HCT116 (cell line): Measurements from ENCODE around the gene KRT82. TPM values are rescaled to one million over a fixed set of nuclear protein-coding genes. Genes with fewer than 3 reads are reported as not detected.

Experiments used
- ATAC-seq: fragments of 200-7000 bp; cut with Tn5 transposase; 2 replicates; pipeline ENCODE4 v1.9.1; 2020; ENCODE audit warnings: mild to moderate bottlenecking, moderate library complexity
- BruUV-seq: library from RNA; stranded (reverse); fragments of 400-500 nt; replicated peaks from 2 replicates; lab custom pipeline; 2021; lab: Mats Ljungman, UMichigan
- CTCF ChIA-PET: fragments of 300-600 bp; sonication (Branson Sonifier 250); formaldehyde crosslinking; loops from one replicate; lab custom pipeline; 2021; ENCODE audit warnings: antibody characterized with exemption; lab: Charles Lee
- POLR2A ChIA-PET: fragments of 300-600, 350-600 bp; sonication (Branson Sonifier 250); formaldehyde crosslinking; loops from one replicate; lab custom pipeline; 2021; ENCODE audit warnings: antibody characterized with exemption; lab: Charles Lee
- RAD21 ChIA-PET, 2 experiments: fragments of 300-600 bp; sonication (Branson Sonifier 250); formaldehyde crosslinking; loops; one replicate each; lab custom pipeline; 2023; ENCODE audit warnings: low total read pairs in 2 of 2; ENCODE audit not compliant: uncharacterized antibody in 2 of 2, unreplicated experiment in 2 of 2, low non-redundant PET in 1 of 2; lab: Charles Lee
- DNase-seq: peaks from one replicate; pipeline ENCODE4 v3.0.0-alpha.2; 2010; ENCODE audit warnings: low read depth, low spot score
- H2AFZ ChIP-seq: fragments of 200-600 bp; shearing (Covaris generic), sonication (generic); 2 replicates; pipeline ENCODE4 v1.6.1; 2017; ENCODE audit warnings: low read depth, mixed run types, mixed read lengths, antibody characterized with exemption, low read length; ENCODE audit not compliant: poor library complexity, severe bottlenecking
- H3K27ac ChIP-seq: 2 replicates; pipeline ENCODE4 v1.5.1; 2012; ENCODE audit warnings: low read depth, low read length
- H3K27me3 ChIP-seq: fragments of 200-600 bp; sonication (generic); 2 replicates; pipeline ENCODE4 v1.6.1; 2016; ENCODE audit warnings: mixed run types, low read length, mixed read lengths; ENCODE audit not compliant: insufficient read depth
- H3K36me3 ChIP-seq, 2 experiments: fragments of 200-500 bp in 1 of 2; fragments of 200-600 bp in 1 of 2; sonication (Bioruptor generic) in 1 of 2; sonication (generic) in 1 of 2; 2 replicates each; pipeline versions ENCODE4 v1.5.1 to v1.6.1; 2014 to 2016; ENCODE audit warnings: low read length in 2 of 2, inconsistent platforms in 1 of 2, mixed read lengths in 1 of 2, mixed run types in 1 of 2; ENCODE audit not compliant: insufficient read depth in 2 of 2, control insufficient read depth in 1 of 2
- H3K4me1 ChIP-seq, 2 experiments: fragments of 200-600 bp in 1 of 2; sonication (generic) in 1 of 2; 2 replicates each; pipeline versions ENCODE4 v1.5.1 to v1.6.1; 2012 to 2017; ENCODE audit warnings: low read length in 2 of 2, inconsistent platforms in 1 of 2, mild to moderate bottlenecking in 1 of 2, mixed read lengths in 1 of 2, mixed run types in 1 of 2, moderate library complexity in 1 of 2; ENCODE audit not compliant: insufficient read depth in 2 of 2, control insufficient read depth in 1 of 2
- H3K4me2 ChIP-seq: fragments of 200-600 bp; sonication (generic); 2 replicates; pipeline ENCODE4 v1.6.1; 2017; ENCODE audit warnings: mixed run types, low read length, mixed read lengths
- H3K4me3 ChIP-seq, 2 experiments: fragments of 200-600 bp in 1 of 2; sonication (generic) in 1 of 2; replicated peaks in 1 of 2; 2 replicates each; pipeline ENCODE4 v1.5.1; 2011 to 2016; ENCODE audit warnings: low read length in 2 of 2, control low read depth in 1 of 2, low read depth in 1 of 2, mild to moderate bottlenecking in 1 of 2, mixed read lengths in 1 of 2, mixed run types in 1 of 2
- H3K79me2 ChIP-seq: fragments of 200-600 bp; sonication (generic); 2 replicates; pipeline ENCODE4 v1.6.1; 2017; ENCODE audit warnings: mild to moderate bottlenecking, mixed run types, low read length, moderate library complexity, mixed read lengths; ENCODE audit not compliant: insufficient read depth
- H3K9ac ChIP-seq: fragments of 200-600 bp; sonication (generic); 2 replicates; pipeline ENCODE4 v1.6.1; 2016; ENCODE audit warnings: low read length, mixed read lengths
- H3K9me2 ChIP-seq: fragments of 200-600 bp; sonication (generic), shearing (Covaris generic); 2 replicates; pipeline ENCODE4 v1.6.1; 2017; ENCODE audit warnings: mixed run types, mild to moderate bottlenecking, moderate library complexity; ENCODE audit not compliant: insufficient read depth
- H3K9me3 ChIP-seq, 2 experiments: fragments of 200-500 bp in 1 of 2; fragments of 200-600 bp in 1 of 2; sonication (Bioruptor generic) in 1 of 2; sonication (generic) in 1 of 2; 2 replicates each; pipeline ENCODE4 v1.6.1; 2014 to 2017; ENCODE audit warnings: low read length in 2 of 2, mixed read lengths in 2 of 2, inconsistent platforms in 1 of 2, low read depth in 1 of 2, mild to moderate bottlenecking in 1 of 2, mixed run types in 1 of 2, moderate library complexity in 1 of 2; ENCODE audit not compliant: control insufficient read depth in 1 of 2, insufficient read depth in 1 of 2
- H4K20me1 ChIP-seq: fragments of 200-600 bp; sonication (generic), shearing (Covaris generic); 2 replicates; pipeline ENCODE4 v1.6.1; 2017; ENCODE audit warnings: mixed run types, mild to moderate bottlenecking, moderate library complexity; ENCODE audit not compliant: insufficient read depth
- ATF3 ChIP-seq: IDR thresholded peaks from 2 replicates; pipeline ENCODE4 v1.6.1; 2012
- CEBPB ChIP-seq: IDR thresholded peaks from 2 replicates; pipeline ENCODE4 v1.6.1; 2012; ENCODE audit warnings: low read depth
- CTCF ChIP-seq, 3 experiments: fragments of 200-600 bp in 1 of 3; sonication (generic) in 1 of 3; IDR thresholded peaks in 2 of 3; conservative IDR thresholded peaks in 1 of 3; 2 replicates each; pipeline ENCODE4 v1.5.1; 2012 to 2017; ENCODE audit warnings: low read depth in 2 of 3, low read length in 2 of 3, antibody characterized with exemption in 1 of 3, borderline replicate concordance in 1 of 3, control low read depth in 1 of 3, mild to moderate bottlenecking in 1 of 3, mixed read lengths in 1 of 3, mixed run types in 1 of 3, moderate library complexity in 1 of 3; ENCODE audit not compliant: insufficient read depth in 1 of 3
- EGR1 ChIP-seq: IDR thresholded peaks from 2 replicates; pipeline ENCODE4 v1.6.1; 2012; ENCODE audit warnings: low read depth
- ELF1 ChIP-seq: IDR thresholded peaks from 2 replicates; pipeline ENCODE4 v1.6.1; 2012; ENCODE audit warnings: low read depth, borderline replicate concordance
- EZH2 ChIP-seq: fragments of 200-600 bp; sonication (generic); IDR thresholded peaks from 2 replicates; pipeline ENCODE4 v1.6.1; 2017; ENCODE audit warnings: antibody characterized with exemption, mixed run types
- EZH2phosphoT487 ChIP-seq: fragments of 200-600 bp; IDR thresholded peaks from 2 replicates; pipeline ENCODE4 v1.6.1; 2018; ENCODE audit warnings: antibody characterized with exemption, borderline replicate concordance
- FOSL1 ChIP-seq: IDR thresholded peaks from 2 replicates; pipeline ENCODE4 v1.6.1; 2012; ENCODE audit warnings: low read depth
- JUND ChIP-seq: IDR thresholded peaks from 2 replicates; pipeline ENCODE4 v1.6.1; 2012
- MAX ChIP-seq: IDR thresholded peaks from 2 replicates; pipeline ENCODE4 v1.6.1; 2012
- POLR2AphosphoS5 ChIP-seq: IDR thresholded peaks from 2 replicates; pipeline ENCODE4 v1.6.1; 2011; ENCODE audit warnings: mild to moderate bottlenecking, low read depth, low read length, moderate library complexity
- RAD21 ChIP-seq: IDR thresholded peaks from 2 replicates; pipeline ENCODE4 v1.6.1; 2012; ENCODE audit warnings: low read depth, mild to moderate bottlenecking
- SIN3A ChIP-seq: IDR thresholded peaks from 2 replicates; pipeline ENCODE4 v1.6.1; 2012; ENCODE audit warnings: low read depth
- SP1 ChIP-seq: IDR thresholded peaks from 2 replicates; pipeline ENCODE4 v1.6.1; 2012; ENCODE audit warnings: low read depth
- SRF ChIP-seq: IDR thresholded peaks from 2 replicates; pipeline ENCODE4 v1.6.1; 2012; ENCODE audit warnings: low read depth
- TCF7L2 ChIP-seq: IDR thresholded peaks from 2 replicates; pipeline ENCODE4 v1.7.0; 2011; ENCODE audit warnings: borderline replicate concordance, inconsistent platforms; ENCODE audit not compliant: insufficient read depth, insufficient read length; ENCODE audit errors: extremely low read depth
- YY1 ChIP-seq: IDR thresholded peaks from 2 replicates; pipeline ENCODE4 v1.6.1; 2011; ENCODE audit warnings: low read length, low read depth, moderate library complexity, mild to moderate bottlenecking; ENCODE audit not compliant: insufficient replicate concordance; ENCODE audit errors: extremely low read depth
- ZBTB33 ChIP-seq: IDR thresholded peaks from 2 replicates; pipeline ENCODE4 v1.6.1; 2011; ENCODE audit warnings: mild to moderate bottlenecking, low read length, moderate library complexity; ENCODE audit not compliant: insufficient replicate concordance; ENCODE audit errors: extremely low read depth
- ZFX ChIP-seq: fragments of 450-650 bp; IDR thresholded peaks from 2 replicates; pipeline ENCODE4 v1.6.1; 2017
- ZNF274 ChIP-seq: fragments of 200-500 bp; sonication (Bioruptor generic); IDR thresholded peaks from 2 replicates; pipeline ENCODE4 v1.6.1; 2014; ENCODE audit warnings: mild to moderate bottlenecking, low read depth, low read length, inconsistent platforms
- intact Hi-C: fragments of 100-400 bp; cut with micrococcal nuclease; formaldehyde crosslinking; loops from 2 replicates; pipeline ENCODE4 v1.10.0; 2022
- total RNA-seq: library from RNA; stranded (reverse); gene quantifications from one replicate; pipeline ENCODE4 v1.2.1, GENCODE V29; 2021; ENCODE audit not compliant: unreplicated experiment

The KRT82 gene
- total RNA-seq, 1 experiment from 2014 or later, result not detected

GRCh38 chr12:52446367-52447045, 40.4 kb upstream of the KRT82 start:
- intact Hi-C loops, result no loop called here
- RAD21 ChIA-PET, result no interaction called here
- Histone ChIP-seq H3K4me3 (no peak overlapping the region), H3K9me3 (no peaks in the 10 kb centered on the region), H3K4me2 (no peak overlapping the region), H3K27me3 (no peaks in the 10 kb centered on the region), H3K4me1 (peaks cover 16 to 31% of the 10 kb centered on the region in 2 experiments), H3K79me2 (no peaks in the 10 kb centered on the region), H2AFZ (no peak overlapping the region), H3K9ac (no peak overlapping the region), H3K36me3 (no peaks in the 10 kb centered on the region), H3K27ac (no peak overlapping the region), H4K20me1 (no peaks in the 10 kb centered on the region), H3K9me2 (no peaks in the 10 kb centered on the region)
- POLR2A ChIA-PET, result no interaction called here
- CTCF ChIA-PET, result no interaction called here
- BruUV-seq, result no TSS peak
- TF ChIP-seq SP1, result no peak
- TF ChIP-seq YY1, result no peak
- no peak for TF ChIP-seq FOSL1
- TF ChIP-seq RAD21, result no peak
- TF ChIP-seq EZH2phosphoT487, result no peak
- no peak for TF ChIP-seq JUND
- TF ChIP-seq SRF, result no peak
- TF ChIP-seq MAX, result no peak
- TF ChIP-seq CTCF (IDR thresholded peaks at IDR 0.05 in 2 of 3, conservative IDR thresholded peaks at IDR 0.05 in 1 of 3; ENCODE audit: borderline replicate concordance in 1 of 3, insufficient read depth in 1 of 3, low read depth in 2 of 3, low read length in 2 of 3), result no peak
- no peak for TF ChIP-seq SIN3A
- TF ChIP-seq ZFX, result no peak
- TF ChIP-seq TCF7L2, result no peak
- TF ChIP-seq EZH2, result no peak
- TF ChIP-seq POLR2AphosphoS5, result no peak
- TF ChIP-seq CEBPB, result no peak
- TF ChIP-seq ELF1, result no peak
- no peak for TF ChIP-seq ZNF274
- TF ChIP-seq EGR1, result no peak
- TF ChIP-seq ATF3, result no peak
- TF ChIP-seq ZBTB33, result no peak
- no peak for ATAC-seq
- no peak for DNase-seq
